OCI-LY1 (cell line): ENCODE measurements around the gene PGBD5.

Experiments
- CTCF ChIP-seq: fragments of 200-600 bp; sonication (generic), shearing (Covaris generic); IDR thresholded peaks from 2 replicates; pipeline ENCODE4 v1.5.1; 2017; ENCODE audit warnings: mild to moderate bottlenecking, antibody characterized with exemption, low read length, moderate library complexity, mixed read lengths
- EZH2 ChIP-seq: fragments of 200-600 bp; sonication (generic), shearing (Covaris generic); IDR thresholded peaks from 2 replicates; pipeline ENCODE4 v1.8.0; 2017; ENCODE audit warnings: borderline replicate concordance, mixed run types, mild to moderate bottlenecking, antibody characterized with exemption, low read length, moderate library complexity, mixed read lengths

- TF ChIP-seq CTCF, result no peak
- no peak for TF ChIP-seq EZH2
Observed at GRCh38 chr1:230341162-230341546, 85.0 kb downstream of the PGBD5 start.
